Measurements from ENCODE around the gene GCDH.

GCDH gene

DNA sequence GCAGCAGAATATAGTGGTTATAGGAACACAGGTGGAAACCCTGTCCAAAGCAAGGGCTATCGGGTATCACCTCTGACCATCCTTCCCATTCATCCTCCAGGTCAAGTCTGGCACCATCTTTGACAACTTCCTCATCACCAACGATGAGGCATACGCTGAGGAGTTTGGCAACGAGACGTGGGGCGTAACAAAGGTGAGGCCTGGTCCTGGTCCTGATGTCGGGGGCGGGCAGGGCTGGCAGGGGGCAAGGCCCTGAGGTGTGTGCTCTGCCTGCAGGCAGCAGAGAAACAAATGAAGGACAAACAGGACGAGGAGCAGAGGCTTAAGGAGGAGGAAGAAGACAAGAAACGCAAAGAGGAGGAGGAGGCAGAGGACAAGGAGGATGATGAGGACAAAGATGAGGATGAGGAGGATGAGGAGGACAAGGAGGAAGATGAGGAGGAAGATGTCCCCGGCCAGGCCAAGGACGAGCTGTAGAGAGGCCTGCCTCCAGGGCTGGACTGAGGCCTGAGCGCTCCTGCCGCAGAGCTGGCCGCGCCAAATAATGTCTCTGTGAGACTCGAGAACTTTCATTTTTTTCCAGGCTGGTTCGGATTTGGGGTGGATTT, 52.6 kb downstream of the GCDH start:
- DNase-seq: no peak

DNA sequence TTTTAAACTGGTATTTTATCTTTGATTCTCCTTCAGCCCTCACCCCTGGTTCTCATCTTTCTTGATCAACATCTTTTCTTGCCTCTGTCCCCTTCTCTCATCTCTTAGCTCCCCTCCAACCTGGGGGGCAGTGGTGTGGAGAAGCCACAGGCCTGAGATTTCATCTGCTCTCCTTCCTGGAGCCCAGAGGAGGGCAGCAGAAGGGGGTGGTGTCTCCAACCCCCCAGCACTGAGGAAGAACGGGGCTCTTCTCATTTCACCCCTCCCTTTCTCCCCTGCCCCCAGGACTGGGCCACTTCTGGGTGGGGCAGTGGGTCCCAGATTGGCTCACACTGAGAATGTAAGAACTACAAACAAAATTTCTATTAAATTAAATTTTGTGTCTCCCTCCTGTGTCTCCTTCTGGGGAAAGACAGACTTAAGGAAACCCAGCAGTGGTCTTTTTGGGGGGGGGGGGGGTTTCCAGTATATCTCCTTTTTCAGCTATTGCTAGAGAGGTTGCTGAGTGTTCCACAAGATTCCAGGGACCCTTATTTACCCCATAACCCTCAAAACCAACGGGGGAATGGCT, 53.2 kb downstream of the GCDH start:
- no peak for DNase-seq

- peak; percentile 97 to 98 for DNase-seq
These were observed 54.6 kb downstream of the GCDH start, which contains the start of gene RAD23A for GRCh38 chr19:12945479-12946091. Gene RAD23A, plus strand, starts transcription at chr19:12945862. Its CDS starts 87 bp downstream, at chr19:12945949.

- DNase-seq: peak; percentile 30 to 70
These were observed 55.2 kb downstream of the GCDH start for GRCh38 chr19:12946092-12946721.

GRCh38 chr19:12946731-12947496, 56.0 kb downstream of the GCDH start:
- peak in 1 of 2 experiments; percentile 29 for DNase-seq

DNA sequence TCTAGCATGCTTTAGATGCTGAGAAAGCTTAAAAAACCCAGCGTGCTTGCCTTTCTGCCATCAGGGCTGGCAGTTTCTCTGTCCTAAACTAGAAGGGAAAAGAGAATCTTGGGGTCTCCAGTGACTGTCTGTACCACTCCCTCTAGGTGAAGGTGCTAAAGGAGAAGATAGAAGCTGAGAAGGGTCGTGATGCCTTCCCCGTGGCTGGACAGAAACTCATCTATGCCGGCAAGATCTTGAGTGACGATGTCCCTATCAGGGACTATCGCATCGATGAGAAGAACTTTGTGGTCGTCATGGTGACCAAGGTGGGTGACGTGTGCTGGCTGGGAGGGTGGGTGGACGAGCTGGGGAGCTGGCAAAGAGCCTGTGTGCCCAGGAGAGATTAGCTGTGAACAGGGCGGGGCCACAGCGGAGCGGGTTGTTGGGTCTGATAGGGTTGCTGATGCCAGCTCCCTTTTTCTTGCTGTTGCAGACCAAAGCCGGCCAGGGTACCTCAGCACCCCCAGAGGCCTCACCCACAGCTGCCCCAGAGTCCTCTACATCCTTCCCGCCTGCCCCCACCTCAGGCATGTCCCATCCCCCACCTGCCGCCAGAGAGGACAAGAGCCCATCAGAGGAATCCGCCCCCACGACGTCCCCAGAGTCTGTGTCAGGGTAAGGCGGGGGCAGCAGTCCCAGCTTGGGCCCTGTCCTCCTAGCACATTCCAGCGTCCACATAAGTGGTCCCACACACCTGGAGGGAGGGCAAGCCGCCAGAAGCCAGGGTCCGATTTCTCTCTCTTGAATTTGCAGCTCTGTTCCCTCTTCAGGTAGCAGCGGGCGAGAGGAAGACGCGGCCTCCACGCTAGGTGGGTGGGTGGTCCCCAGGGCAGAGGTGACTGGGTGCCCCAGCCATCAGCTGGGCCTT, 57.0 kb downstream of the GCDH start:
- no peak for DNase-seq

DNA sequence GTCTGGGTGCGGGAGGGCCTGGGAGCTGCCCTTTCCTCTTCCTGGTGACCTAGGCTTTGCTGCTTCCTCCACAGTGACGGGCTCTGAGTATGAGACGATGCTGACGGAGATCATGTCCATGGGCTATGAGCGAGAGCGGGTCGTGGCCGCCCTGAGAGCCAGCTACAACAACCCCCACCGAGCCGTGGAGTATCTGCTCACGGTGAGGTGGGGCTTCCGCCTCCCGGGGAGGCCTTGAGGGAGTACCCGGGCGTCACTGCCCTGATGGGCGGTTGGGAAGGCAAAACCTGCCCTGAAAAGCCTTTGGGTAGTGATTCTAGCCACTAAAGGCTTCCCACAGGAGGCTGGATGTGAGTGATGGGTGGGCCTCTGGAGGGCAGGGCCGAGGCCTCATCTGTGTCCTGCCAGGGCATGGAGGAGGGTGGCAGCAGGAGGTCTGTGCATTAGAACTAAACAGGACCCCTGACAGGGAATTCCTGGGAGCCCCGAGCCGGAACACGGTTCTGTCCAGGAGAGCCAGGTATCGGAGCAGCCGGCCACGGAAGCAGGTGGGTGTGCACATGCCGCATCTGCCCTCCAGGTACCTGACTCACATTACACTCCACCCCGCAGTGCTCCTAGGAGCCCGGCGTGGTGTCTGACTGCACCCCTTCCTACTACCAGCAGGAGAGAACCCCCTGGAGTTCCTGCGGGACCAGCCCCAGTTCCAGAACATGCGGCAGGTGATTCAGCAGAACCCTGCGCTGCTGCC, 57.8 kb downstream of the GCDH start:
- DNase-seq: no peak

Data from NCI-H2081 (cell line).